Stimulated activated CD4-positive, alpha-beta T cell treated with anti-CD3 and anti-CD28 coated beads, Interleukin-1b, Interleukin-23, amount 100 ng/mL, for 1 hour (primary cell): ENCODE measurements around the gene SFT2D3.

Experiments
- DNase-seq, 2 donors: peaks; one replicate each; pipeline ENCODE4 v3.0.0-alpha.2; 2020; ENCODE audit warnings: low read depth in 2 of 2

The SFT2D3 gene

GRCh38 chr2:127701193-127701650, at the start of gene SFT2D3:
TSS of gene SFT2D3 (plus strand) at chr2:127701497. CDS start at chr2:127701529, 32 bp downstream.
- peak; percentile 72 to 73 for DNase-seq

GRCh38 chr2:127651971-127652550, 49.2 kb upstream of the SFT2D3 start:
- DNase-seq, result no peak

- DNase-seq, result no peak
Observed at GRCh38 chr2:127652786-127653357, 48.4 kb upstream of the SFT2D3 start.

GRCh38 chr2:127653421-127654083, 47.7 kb upstream of the SFT2D3 start:
- DNase-seq, result no peak

- no peak for DNase-seq
Observed at GRCh38 chr2:127654084-127654837, 47.0 kb upstream of the SFT2D3 start.

GRCh38 chr2:127654838-127655175, 46.5 kb upstream of the SFT2D3 start:
- no peak for DNase-seq

GRCh38 chr2:127655209-127656073, 45.9 kb upstream of the SFT2D3 start:
- DNase-seq, result no peak

- DNase-seq, result no peak
Observed at GRCh38 chr2:127656569-127657231, 44.6 kb upstream of the SFT2D3 start.

GRCh38 chr2:127657232-127657595, 44.1 kb upstream of the SFT2D3 start:
- DNase-seq, result no peak

- DNase-seq, result no peak
Observed at GRCh38 chr2:127658146-127658545, 43.2 kb upstream of the SFT2D3 start.

- DNase-seq, result no peak
Observed at GRCh38 chr2:127658641-127659407, 42.5 kb upstream of the SFT2D3 start.

- DNase-seq, result no peak
Observed at GRCh38 chr2:127659408-127660290, 41.6 kb upstream of the SFT2D3 start.

- no peak for DNase-seq
Observed at GRCh38 chr2:127660291-127660578, 41.1 kb upstream of the SFT2D3 start.

GRCh38 chr2:127661072-127661649, 40.1 kb upstream of the SFT2D3 start:
- DNase-seq, result no peak

GRCh38 chr2:127661949-127662510, 39.3 kb upstream of the SFT2D3 start:
- DNase-seq, result no peak

GRCh38 chr2:127662937-127663565, 38.2 kb upstream of the SFT2D3 start:
- no peak for DNase-seq

GRCh38 chr2:127663566-127664064, 37.7 kb upstream of the SFT2D3 start:
- no peak for DNase-seq
